GM21528 (cell line): Measurements from ENCODE around the gene GLIPR1L2.
"Not testable (repeated sequence)": the region's sequence is repeated elsewhere in the genome, so short reads cannot be mapped to it uniquely, and the experiment has no call there.

Source experiments
- ATAC-seq: cut with Tn5 transposase; IDR thresholded peaks from one replicate; pipeline ENCODE4 v1.9.1; 2021; ENCODE audit warnings: mild to moderate bottlenecking, moderate library complexity; ENCODE audit not compliant: unreplicated experiment, low FRiP score

The GLIPR1L2 gene

GRCh38 chr12:75428767-75429166, 37.9 kb downstream of the GLIPR1L2 start:
- no peak for ATAC-seq

DNA sequence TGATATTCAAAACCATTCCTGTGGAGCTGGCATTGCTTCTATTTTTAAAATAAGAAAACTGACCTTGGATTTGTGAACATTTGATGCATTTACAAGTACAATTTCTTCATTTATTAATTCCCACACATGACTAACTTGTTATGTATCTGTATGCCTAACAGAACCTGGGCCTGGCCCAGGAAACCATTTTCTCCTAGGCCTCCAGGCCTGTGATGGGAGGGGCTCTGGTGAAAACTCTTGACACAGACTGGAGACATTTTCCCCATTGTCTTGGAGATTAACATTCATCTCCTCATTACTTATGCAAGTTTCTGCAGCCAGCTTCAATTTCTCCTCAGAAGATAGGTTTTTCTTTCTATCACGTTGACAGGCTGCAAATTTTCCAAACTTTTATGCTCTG, 42.0 kb downstream of the GLIPR1L2 start:
- ATAC-seq: no peak

GRCh38 chr12:75437564-75437963, 46.7 kb downstream of the GLIPR1L2 start:
- ATAC-seq: peak; percentile 72

DNA sequence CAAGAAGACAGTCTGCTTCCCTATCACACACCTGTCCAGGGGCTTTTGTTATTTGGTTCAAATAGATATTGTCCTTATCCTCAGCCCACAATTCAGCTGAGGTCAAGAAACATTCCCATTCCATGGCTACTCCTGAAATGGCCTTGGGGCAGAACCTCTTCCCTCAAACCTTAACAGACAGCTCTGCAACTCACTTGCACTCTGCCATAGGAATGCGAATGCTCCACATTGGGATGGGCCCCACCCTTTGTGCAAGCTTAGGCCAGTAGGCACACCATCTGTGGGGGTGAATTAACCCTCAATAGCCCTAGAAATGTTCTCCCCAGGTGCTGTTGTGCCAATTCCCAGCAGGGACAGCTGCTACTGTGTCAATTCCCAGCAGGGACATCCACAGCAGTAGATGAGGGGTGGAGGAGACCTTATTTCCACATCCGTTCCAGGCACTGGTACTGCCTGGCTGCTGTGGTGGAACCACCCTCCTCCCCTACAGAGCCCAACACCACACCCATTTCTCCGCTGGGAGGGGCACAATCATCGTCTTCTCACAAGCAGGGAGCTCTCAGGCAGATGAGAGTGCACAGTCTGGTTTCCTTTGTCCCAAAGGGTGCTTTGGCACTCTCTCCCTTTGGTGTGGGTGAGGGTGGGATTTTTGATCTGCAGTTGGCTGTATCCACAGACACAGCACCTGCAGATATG, 47.3 kb downstream of the GLIPR1L2 start:
- ATAC-seq: no peak

- no peak for ATAC-seq
Observed at GRCh38 chr12:75439048-75439447, 48.2 kb downstream of the GLIPR1L2 start.

DNA sequence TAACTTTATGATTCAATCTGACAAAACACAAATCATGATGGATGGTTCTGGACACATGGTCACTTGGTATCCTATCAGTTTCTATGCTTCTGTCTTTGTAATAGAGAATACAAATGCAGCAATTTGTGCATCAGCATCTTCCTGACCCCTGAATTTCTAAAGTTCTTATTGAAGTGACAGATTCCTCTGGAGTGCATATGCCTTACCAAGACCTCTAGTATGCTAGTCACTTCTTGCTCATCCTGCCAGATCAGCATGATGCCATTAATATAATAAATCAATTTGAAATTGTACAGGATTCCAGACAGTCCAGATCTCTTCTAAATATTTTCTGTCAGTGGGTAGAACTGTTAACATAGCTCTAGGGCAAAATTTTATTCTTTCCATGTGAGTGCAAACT, 49.0 kb downstream of the GLIPR1L2 start:
- no peak for ATAC-seq

- not testable (repeated sequence) for ATAC-seq
Observed at GRCh38 chr12:75441687-75442449, 51.0 kb downstream of the GLIPR1L2 start.

GRCh38 chr12:75442454-75442853, 51.6 kb downstream of the GLIPR1L2 start:
- not testable (repeated sequence) for ATAC-seq

DNA sequence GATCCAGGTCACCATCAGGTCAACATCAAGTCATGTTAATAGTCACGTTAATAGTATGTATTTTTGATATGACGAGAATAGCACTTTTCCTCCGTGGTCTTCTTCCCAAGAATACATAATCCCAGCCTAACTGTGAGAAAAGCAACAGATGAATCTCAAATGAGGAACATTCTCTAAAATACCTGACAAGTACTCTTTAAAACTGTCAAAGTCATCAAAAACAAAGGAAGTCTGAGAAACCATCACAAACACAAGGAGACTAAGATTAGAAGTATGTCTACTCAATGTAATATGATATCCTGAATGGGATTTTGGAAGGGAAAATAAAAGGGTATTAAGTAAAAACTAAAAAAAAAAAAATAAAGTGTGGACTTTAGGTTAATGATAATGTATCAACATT, 52.8 kb downstream of the GLIPR1L2 start:
- ATAC-seq: no peak

DNA sequence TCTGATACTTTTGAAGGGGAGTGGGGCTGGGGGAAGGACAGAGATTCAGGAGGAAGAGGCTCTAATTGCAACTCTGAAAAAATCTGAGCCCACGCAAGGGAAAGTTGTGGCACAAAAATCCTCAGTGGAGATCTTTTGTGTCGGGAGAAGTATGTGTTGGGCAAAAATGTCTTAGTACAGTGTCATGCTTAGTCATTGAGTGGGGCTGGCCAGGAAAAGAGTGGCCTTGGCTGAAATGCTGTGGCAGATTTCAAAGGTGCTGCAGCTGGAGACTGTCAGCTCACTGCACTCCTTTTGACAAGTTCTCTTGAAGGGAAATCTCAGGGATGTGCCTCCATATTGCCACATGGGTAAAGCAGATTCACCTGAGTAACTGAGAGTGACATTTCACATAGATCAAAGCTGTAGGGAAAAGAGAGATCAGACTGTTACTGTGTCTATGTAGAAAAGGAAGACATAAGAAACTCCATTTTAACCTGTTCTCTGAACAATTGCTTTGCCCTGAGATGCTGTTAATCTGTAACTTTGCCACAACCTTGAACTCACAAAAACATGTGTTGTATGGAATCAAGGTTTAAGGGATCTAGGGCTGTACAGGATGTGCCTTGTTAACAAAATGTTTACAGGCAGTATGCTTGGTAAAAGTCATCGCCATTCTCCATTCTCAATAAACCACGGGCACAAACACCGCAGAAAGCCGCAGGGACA, 53.7 kb downstream of the GLIPR1L2 start:
- ATAC-seq: no peak

DNA sequence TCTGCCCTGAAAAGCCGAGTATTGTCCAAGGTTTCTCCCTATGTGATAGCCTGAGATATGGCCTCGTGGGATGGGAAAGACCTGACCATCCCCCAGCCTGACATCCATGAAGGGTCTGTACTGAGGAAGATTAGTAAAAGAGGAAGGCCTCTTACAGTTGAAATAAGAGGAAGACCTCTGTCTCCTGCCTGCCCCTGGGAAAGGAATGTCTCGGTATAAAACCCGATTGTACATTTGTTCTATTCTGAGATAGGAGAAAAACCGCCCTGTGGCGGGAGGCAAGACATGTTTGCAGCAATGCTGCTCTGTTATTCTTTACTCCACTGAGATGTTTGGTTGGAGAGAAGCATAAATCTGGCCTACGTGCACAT, 54.2 kb downstream of the GLIPR1L2 start:
- ATAC-seq: not testable (repeated sequence)

DNA sequence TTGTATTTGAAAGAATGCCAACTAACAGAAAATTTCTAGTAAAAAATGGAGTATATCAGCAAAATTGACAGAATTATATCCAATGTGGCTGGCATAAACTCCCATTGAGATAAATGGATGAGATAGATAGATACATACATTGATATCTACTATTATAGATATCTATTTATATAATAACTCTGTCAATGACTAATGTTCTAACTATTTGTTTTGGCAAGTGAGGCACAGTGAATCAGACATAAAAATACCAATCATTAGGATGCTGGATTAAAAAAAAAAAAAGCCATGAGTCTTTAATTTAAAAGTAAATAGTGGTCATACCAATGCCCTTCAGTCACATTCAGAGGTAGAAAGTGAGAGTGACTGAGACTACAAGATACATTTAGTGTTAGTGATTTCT, 56.0 kb downstream of the GLIPR1L2 start:
- ATAC-seq: no peak

GRCh38 chr12:75447691-75448393, 57.0 kb downstream of the GLIPR1L2 start:
- no peak for ATAC-seq

DNA sequence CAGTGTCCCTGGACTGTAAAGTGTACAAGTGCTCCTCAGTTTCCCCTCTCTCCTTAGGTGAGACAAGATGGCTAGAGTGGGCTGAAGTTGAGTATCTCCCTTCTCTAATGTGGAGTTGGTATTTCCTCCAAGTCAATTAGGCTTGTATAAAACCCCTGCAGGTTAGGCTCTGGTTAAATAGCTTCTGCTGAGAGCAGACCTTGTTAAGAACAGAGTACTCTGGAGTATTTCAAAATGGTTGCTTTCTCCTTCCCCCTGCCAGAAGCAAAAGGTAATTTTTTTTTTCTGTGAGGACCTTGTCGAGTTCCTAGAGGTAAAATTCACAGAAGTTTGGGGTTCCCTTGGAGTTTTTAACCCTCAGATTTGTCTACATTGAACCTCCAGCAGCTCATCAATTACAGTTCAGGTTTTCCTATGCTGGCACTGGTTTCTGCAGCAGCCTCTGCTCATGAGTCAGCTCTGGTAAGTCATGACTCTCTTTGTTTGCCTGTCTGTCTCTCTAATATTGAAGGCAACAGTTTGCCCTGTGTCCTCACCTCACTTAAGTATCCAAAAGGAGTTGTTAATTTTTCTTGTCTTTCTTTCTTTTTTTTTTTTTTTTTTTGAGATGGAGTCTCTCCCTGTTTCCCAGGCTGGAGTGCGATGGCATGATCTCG, 61.9 kb downstream of the GLIPR1L2 start:
- no peak for ATAC-seq

- no peak for ATAC-seq
Observed at GRCh38 chr12:75455839-75456238, 65.0 kb downstream of the GLIPR1L2 start.

GRCh38 chr12:75457191-75457590, 66.3 kb downstream of the GLIPR1L2 start:
- ATAC-seq: no peak

DNA sequence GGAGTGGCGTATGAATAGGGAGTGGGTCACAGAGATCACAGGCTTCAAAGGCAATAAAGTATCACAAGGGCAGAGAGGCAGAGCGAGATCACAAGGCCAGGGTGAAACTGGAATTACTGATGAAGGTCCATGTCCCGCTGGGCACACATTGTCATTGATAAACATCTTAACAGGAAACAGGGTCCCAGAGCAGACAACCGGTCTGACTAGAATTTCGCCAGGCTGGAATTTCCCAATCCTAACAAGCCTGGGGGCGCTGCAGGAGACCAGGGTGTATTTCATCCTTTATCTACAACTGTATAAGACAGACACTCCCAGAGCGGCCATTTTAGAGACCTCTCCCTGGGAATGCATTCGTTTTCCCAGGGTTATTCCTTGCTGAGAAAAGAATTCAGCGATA, 67.0 kb downstream of the GLIPR1L2 start:
- not testable (repeated sequence) for ATAC-seq

GRCh38 chr12:75459755-75460154, 68.9 kb downstream of the GLIPR1L2 start:
- no peak for ATAC-seq

- ATAC-seq: no peak
Observed at GRCh38 chr12:75460204-75460603, 69.3 kb downstream of the GLIPR1L2 start.
